ENCODE results near the gene FUS. TPM values are rescaled to one million over a fixed set of nuclear protein-coding genes. Genes with fewer than 3 reads are reported as not detected.
A peak's percentile ranks its signal among the peaks of the same experiment; 100 is the strongest.

The FUS gene
- total RNA-seq, 3 donors from 2014 or later (not counting 1 experiment from before 2014, with no cell fraction given), result 872 to 934 (median 918) TPM

GRCh38 chr16:31141489-31142108, 38.3 kb upstream of the FUS start:
- no peak for DNase-seq
- no peak for TF ChIP-seq CTCF (IDR thresholded peaks at IDR 0.05)
- peak overlapping the region; percentile 75 for H3K4me3 Mint-ChIP-seq
- ATAC-seq, result no peak
- H3K36me3 Mint-ChIP-seq, result no peaks in the 10 kb centered on the region
- Histone ChIP-seq H3K27ac (ENCODE audit: low read length) (peak overlapping the region; percentile 62), H3K4me3 (ENCODE audit: low read length) (peak overlapping the region; percentile 6), H3K4me1 (ENCODE audit: control insufficient read depth, insufficient read depth, low read length) (peaks cover 19% of the 10 kb centered on the region), H3K9me3 (ENCODE audit: control insufficient read depth, insufficient read depth, low read length) (no peaks in the 10 kb centered on the region), H3K36me3 (ENCODE audit: control insufficient read depth, insufficient read depth, low read length) (no peaks in the 10 kb centered on the region), H3K27me3 (ENCODE audit: control insufficient read depth, insufficient read depth, low read length) (no peaks in the 10 kb centered on the region)
- peaks cover 15 to 22% of the 10 kb centered on the region in 2 donors for H3K4me1 Mint-ChIP-seq
- 59% methylated on average over 10 of the region's 10 CpGs for WGBS (ENCODE audit: insufficient coverage)
- H3K27me3 Mint-ChIP-seq (ENCODE audit: low read depth in 2 of 2), result no peaks in the 10 kb centered on the region
- no peaks in the 10 kb centered on the region for H3K9me3 Mint-ChIP-seq
- H3K27ac Mint-ChIP-seq, result peak overlapping the region; percentile 76 to 82
- intact Hi-C loops (cut with micrococcal nuclease), result loop anchor here (1.0 to 5.0 kb wide), 4 partner anchors 34 to 301 kb away; partner anchors contain the start of genes BCKDK, HSD3B7 and ZNF843

- Histone ChIP-seq H3K4me3 (ENCODE audit: low read length) (peak overlapping the region; percentile 6), H3K36me3 (ENCODE audit: control insufficient read depth, insufficient read depth, low read length) (no peaks in the 10 kb centered on the region), H3K27me3 (ENCODE audit: control insufficient read depth, insufficient read depth, low read length) (no peaks in the 10 kb centered on the region), H3K27ac (ENCODE audit: low read length) (peak overlapping the region; percentile 62), H3K9me3 (ENCODE audit: control insufficient read depth, insufficient read depth, low read length) (no peaks in the 10 kb centered on the region), H3K4me1 (ENCODE audit: control insufficient read depth, insufficient read depth, low read length) (peaks cover 19% of the 10 kb centered on the region)
- TF ChIP-seq CTCF (IDR thresholded peaks at IDR 0.05), result peak; percentile 87
- WGBS (ENCODE audit: insufficient coverage), result 6% methylated on average over 89 of the region's 89 CpGs
- peak; percentile 86 to 98 for DNase-seq
- Mint-ChIP-seq H3K9me3 (no peaks in the 10 kb centered on the region), H3K4me3 (peak overlapping the region; percentile 75), H3K36me3 (no peaks in the 10 kb centered on the region), H3K4me1 (peaks cover 15 to 22% of the 10 kb centered on the region in 2 donors), H3K27me3 (ENCODE audit: low read depth in 2 of 2) (no peaks in the 10 kb centered on the region), H3K27ac (peak overlapping the region; percentile 76 to 82)
- intact Hi-C loops (cut with micrococcal nuclease), result loop anchor here (1.0 to 5.0 kb wide), 4 partner anchors 35 to 300 kb away; partner anchors contain the start of genes BCKDK, HSD3B7 and ZNF843
- ATAC-seq, result peak; percentile 86 to 97 (median 88)
Observed at GRCh38 chr16:31142109-31143010, 37.6 kb upstream of the FUS start.

GRCh38 chr16:31143011-31143693, 36.8 kb upstream of the FUS start:
- no peaks in the 10 kb centered on the region for H3K27me3 ChIP-seq (ENCODE audit: control insufficient read depth, insufficient read depth, low read length)
- H3K27me3 Mint-ChIP-seq (ENCODE audit: low read depth in 2 of 2), result peaks cover 0 to 7% of the 10 kb centered on the region in 2 donors
- ATAC-seq, result no peak
- peak overlapping the region; percentile 11 for H3K27ac ChIP-seq (ENCODE audit: low read length)
- peak overlapping the region; percentile 6 for H3K4me3 ChIP-seq (ENCODE audit: low read length)
- peak overlapping the region; percentile 82 for H3K4me3 Mint-ChIP-seq
- intact Hi-C loops (cut with micrococcal nuclease), result loop anchor here (2.0 to 5.0 kb wide), 3 partner anchors 36 to 299 kb away; partner anchors contain the start of genes BCKDK, HSD3B7 and ZNF843
- H3K9me3 ChIP-seq (ENCODE audit: control insufficient read depth, insufficient read depth, low read length), result no peaks in the 10 kb centered on the region
- no peak for TF ChIP-seq CTCF (IDR thresholded peaks at IDR 0.05)
- H3K36me3 ChIP-seq (ENCODE audit: control insufficient read depth, insufficient read depth, low read length), result no peaks in the 10 kb centered on the region
- H3K4me1 ChIP-seq (ENCODE audit: control insufficient read depth, insufficient read depth, low read length), result peaks cover 19% of the 10 kb centered on the region
- H3K9me3 Mint-ChIP-seq, result no peaks in the 10 kb centered on the region
- H3K27ac Mint-ChIP-seq, result peak overlapping the region; percentile 56 to 82
- DNase-seq, result peak in 1 of 2 donors; percentile 19
- 77% methylated on average over 21 of the region's 22 CpGs for WGBS (ENCODE audit: insufficient coverage)
- peaks cover 15 to 22% of the 10 kb centered on the region in 2 donors for H3K4me1 Mint-ChIP-seq
- H3K36me3 Mint-ChIP-seq, result no peaks in the 10 kb centered on the region
